HG02571 (cell line): ENCODE results near the gene HEMK1.

Source experiments
- ATAC-seq: cut with Tn5 transposase; IDR thresholded peaks from one replicate; pipeline ENCODE4 v1.9.1; 2021; ENCODE audit warnings: mild to moderate bottlenecking, moderate library complexity; ENCODE audit not compliant: unreplicated experiment

The HEMK1 gene

DNA sequence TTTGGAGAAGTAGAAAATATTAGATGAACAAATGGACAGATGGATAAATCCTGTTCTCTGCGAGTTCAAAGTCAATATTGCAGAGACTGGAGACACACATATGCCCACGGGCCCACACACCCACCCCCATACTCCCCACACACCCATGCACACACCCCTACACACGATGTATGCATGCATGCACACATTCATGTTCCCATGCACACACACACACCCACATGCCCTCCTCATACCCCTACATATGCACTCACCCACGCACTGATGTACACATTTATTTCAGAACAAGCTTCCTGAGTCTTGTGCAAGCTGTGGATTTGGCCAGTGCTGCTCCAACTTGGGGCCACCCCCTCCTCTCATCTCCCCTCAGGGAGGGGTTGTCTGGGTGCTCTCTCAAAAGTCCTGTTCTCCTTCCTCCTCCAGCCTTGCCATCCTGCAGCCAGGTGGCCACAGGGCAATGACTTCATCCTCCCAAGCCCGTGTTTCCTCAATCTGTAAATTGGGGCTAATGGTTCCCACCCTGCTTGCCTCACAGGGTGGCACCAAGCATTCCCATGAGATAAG lies 64.0 kb downstream of the HEMK1 start:
- ATAC-seq = no peak

DNA sequence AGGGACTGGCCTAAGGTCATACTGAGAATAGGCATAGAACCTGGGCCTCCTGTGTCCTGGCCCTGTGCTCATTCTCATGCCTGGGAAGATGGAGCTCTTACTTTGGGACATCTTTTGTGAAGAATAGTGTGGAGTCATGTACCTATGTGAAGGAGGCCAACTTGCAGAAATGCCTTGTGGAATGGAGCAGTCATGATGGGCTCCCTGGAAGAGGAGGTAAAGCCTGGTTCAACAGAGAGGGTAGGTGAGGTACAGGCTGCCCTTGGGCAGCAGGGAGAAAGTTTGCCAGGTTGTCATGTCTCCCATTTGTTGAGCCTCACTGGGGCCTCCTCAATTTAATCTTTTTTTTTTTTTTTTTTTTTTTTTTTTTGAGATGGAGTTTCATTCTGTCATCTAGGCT lies 65.7 kb downstream of the HEMK1 start:
- ATAC-seq = no peak

DNA sequence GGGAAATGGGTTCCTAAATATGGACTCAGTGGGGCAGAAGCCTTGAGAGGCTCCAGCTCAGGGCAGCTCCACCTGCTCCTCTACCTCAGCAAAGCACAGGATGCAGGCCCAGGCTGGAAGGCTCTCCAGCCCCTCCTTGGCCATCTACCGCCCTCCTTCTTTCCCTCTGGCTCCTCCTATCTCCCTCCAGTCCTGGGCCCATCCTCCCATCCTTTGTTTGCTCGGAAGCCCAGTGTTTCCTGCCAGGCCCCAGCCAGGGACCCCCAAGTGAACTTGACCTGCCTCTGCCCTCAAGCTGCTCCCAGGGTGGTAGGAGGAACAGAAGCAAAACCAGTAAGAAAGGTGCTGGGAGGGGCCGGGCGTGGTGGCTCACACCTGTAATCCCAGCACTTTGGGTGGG lies 67.7 kb downstream of the HEMK1 start:
- ATAC-seq = no peak

DNA sequence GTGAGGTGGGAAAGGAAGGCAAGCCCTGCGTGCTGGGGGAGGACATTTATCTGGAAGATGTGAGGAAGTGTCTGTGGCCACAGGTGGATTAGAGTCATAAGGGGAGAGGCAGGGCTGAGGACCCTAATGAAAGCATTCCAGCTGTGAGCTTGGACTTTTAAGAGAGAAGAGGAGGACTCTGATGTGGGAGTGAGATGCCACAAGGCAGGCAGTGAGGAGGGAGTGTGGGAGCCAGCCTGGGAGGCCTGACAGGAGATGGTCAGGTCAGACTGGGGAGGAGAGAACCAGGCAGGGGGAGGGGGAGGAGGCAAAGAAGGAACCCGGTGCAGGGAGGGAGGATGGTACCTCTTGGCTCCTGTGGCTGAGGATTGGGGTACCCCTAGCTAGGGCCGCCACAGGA lies 68.6 kb downstream of the HEMK1 start:
- ATAC-seq = no peak

DNA sequence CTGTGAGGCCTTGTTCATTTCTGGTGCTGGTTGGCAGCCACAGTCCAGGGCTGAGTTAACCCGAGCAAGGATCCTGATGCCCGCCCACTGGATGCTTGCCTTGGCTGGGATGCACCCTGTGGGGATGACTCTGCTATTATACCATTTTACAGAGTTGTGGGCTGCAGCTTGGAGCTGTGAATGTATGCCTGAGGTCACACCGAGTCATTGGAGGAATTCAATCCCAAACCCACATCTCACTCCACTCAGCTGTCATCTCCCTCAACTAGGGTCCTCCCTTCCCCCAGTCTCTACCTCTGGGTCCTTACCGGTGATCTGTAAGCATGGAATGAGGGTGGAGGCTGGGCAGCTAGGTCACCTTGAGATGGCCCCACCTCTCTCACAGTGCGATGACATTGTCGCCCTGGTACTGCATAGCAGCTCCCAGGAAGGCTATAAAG lies 69.8 kb downstream of the HEMK1 start:
- no peak for ATAC-seq

DNA sequence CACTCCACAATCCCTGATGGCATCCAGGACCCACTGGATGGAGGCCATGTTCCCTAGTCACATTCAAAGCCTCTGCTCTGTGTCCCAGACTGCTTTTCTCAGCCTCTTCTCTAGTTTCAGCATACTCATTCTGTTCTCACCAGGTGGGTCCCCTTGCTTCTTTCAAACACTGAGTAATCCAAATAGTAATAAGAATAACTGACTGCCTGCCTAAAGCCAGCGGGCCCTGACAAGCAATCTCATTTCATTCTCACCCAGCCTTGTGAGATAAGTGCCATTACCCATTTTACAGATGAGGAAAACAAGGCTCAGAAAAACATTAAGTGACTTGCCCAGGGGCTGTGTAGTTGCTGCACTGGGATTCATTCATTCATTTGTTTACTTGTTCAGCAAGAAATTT lies 73.1 kb downstream of the HEMK1 start:
- no peak for ATAC-seq

DNA sequence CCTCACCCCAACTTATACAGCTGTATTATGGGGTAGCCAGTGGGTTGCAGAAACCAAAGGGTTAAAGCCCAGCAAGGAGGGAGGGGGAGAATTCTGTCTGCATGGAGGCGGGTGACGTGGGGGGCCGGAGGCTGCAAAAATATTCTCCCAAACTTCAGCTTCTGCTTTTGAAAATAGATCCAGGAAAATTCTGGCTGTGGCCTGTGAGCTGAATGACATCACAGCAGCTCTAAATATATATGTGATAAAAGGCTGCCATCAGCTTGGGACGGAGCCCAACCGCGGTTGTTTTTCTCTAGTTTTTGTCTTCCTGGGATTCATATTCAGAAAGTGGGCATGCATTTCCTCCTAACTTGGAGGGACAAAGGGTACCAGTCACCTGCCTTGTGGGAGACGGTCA lies 75.2 kb downstream of the HEMK1 start:
- ATAC-seq = no peak

DNA sequence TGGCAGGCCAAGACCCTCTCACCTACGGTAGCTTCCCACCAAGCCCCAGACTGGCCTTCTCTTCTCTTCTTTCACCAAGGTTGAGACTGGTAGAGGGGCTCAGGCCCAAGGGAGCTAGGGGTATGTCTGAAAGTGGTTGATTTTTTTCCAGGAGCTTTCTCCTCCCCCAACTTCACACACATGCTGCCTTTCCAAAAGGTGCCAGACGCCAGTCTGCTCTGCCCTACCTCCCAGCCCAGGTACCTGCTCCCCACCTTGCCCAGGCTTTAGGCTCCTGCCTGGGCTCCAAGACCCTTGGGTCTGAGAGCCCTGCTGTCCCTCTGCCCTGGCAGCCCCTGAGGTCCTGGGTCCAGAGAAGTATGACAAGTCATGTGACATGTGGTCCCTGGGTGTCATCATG lies 76.1 kb downstream of the HEMK1 start:
- ATAC-seq = no peak
